HepG2 (cell line): Measurements from ENCODE around the gene AK4. TPM values are rescaled to one million over a fixed set of nuclear protein-coding genes. Genes with fewer than 3 reads are reported as not detected.
A peak's percentile ranks its signal among the peaks of the same experiment; 100 is the strongest.

Experiments
- ATAC-seq: fragments of 200-7000 bp; cut with Tn5 transposase; 3 replicates; pipeline ENCODE4 v1.9.1; 2020; ENCODE audit warnings: mild to moderate bottlenecking, moderate library complexity
- BruUV-seq: library from RNA; stranded (reverse); fragments of 400-500 nt; replicated peaks from 2 replicates; lab custom pipeline; 2021; lab: Mats Ljungman, UMichigan
- CTCF ChIA-PET: fragments of 300-600 bp; formaldehyde crosslinking; extraction: SDS; loops from one replicate; lab custom pipeline; 2021; ENCODE audit warnings: low total read pairs, inconsistent platforms, low intra/inter-chr PET ratio; lab: Yijun Ruan, JAX
- POLR2A ChIA-PET: fragments of 350-600 bp; sonication (Branson Sonifier 250); formaldehyde crosslinking; loops from one replicate; lab custom pipeline; 2020; ENCODE audit warnings: antibody characterized with exemption, inconsistent platforms; lab: Yijun Ruan, JAX
- DNase-seq: peaks from one replicate; pipeline ENCODE4 v3.0.0-alpha.2; 2015; ENCODE audit warnings: low spot score
- FAIRE-seq: peaks from 3 replicates; lab custom pipeline; 2011; peaks lifted over from hg19 to GRCh38; lab: Jason Lieb, UNC
- H2AFZ ChIP-seq: one replicate; pipeline ENCODE4 v1.6.1; 2011; ENCODE audit warnings: low read length, inconsistent platforms
- H3K27ac ChIP-seq: fragments of 300-600 bp; 3 replicates; pipeline ENCODE4 v1.8.0; 2011; ENCODE audit warnings: mixed run types, mild to moderate bottlenecking, mixed read lengths, low read length, inconsistent platforms; ENCODE audit not compliant: insufficient read depth; ENCODE audit errors: extremely low read length
- H3K27me3 ChIP-seq, 2 experiments: fragments of 200-600 bp in 1 of 2; 2 replicates in 1 of 2; 3 replicates in 1 of 2; pipeline versions ENCODE4 v1.6.0 to v1.8.0; 2011; ENCODE audit warnings: low read length in 2 of 2, mild to moderate bottlenecking in 2 of 2, moderate library complexity in 2 of 2, inconsistent platforms in 1 of 2; ENCODE audit not compliant: insufficient read depth in 2 of 2, control insufficient read depth in 1 of 2
- H3K36me3 ChIP-seq, 2 experiments: fragments of 200-600 bp in 1 of 2; replicated peaks in 1 of 2; 2 replicates in 1 of 2; 3 replicates in 1 of 2; pipeline versions ENCODE4 v1.5.1 to v1.8.0; 2011; ENCODE audit warnings: low read length in 2 of 2, inconsistent platforms in 1 of 2; ENCODE audit not compliant: insufficient read depth in 2 of 2, control insufficient read depth in 1 of 2
- H3K4me1 ChIP-seq: 2 replicates; pipeline ENCODE4 v1.5.1; 2012; ENCODE audit warnings: low read length, inconsistent platforms; ENCODE audit not compliant: insufficient read depth
- H3K4me2 ChIP-seq: 2 replicates; pipeline ENCODE4 v1.6.0; 2011; ENCODE audit warnings: low read depth, low read length, inconsistent platforms
- H3K4me3 ChIP-seq, 3 experiments: fragments of 200-600 bp in 1 of 3; sonication (generic), shearing (Covaris generic) in 1 of 3; replicated peaks in 1 of 3; 2 replicates each; pipeline ENCODE4 v1.5.1; 2011 to 2016; ENCODE audit warnings: low read length in 3 of 3, inconsistent platforms in 2 of 3, low read depth in 2 of 3, mild to moderate bottlenecking in 2 of 3, control low read depth in 1 of 3, mixed read lengths in 1 of 3; ENCODE audit not compliant: insufficient read depth in 1 of 3
- H3K79me2 ChIP-seq: one replicate; pipeline ENCODE4 v1.6.1; 2011; ENCODE audit warnings: low read length, inconsistent platforms; ENCODE audit not compliant: insufficient read depth
- H3K9ac ChIP-seq: 2 replicates; pipeline ENCODE4 v1.6.0; 2011; ENCODE audit warnings: mild to moderate bottlenecking, low read depth, low read length, inconsistent platforms; ENCODE audit not compliant: insufficient read depth
- H3K9me3 ChIP-seq: 2 replicates; pipeline ENCODE4 v1.5.1; 2012; ENCODE audit warnings: mild to moderate bottlenecking, low read length
- H4K20me1 ChIP-seq: 2 replicates; pipeline ENCODE4 v1.6.0; 2011; ENCODE audit warnings: inconsistent platforms, mild to moderate bottlenecking, low read length, moderate library complexity; ENCODE audit not compliant: insufficient read depth
- NFE2L2 ChIP-seq: fragments of 150-350 bp; IDR thresholded peaks from 2 replicates; pipeline ENCODE4 v1.6.1; 2014; ENCODE audit warnings: low read length
- PRMT3 ChIP-seq: sonication (generic); formaldehyde crosslinking; IDR thresholded peaks from 2 replicates; pipeline ENCODE4 v1.8.1; 2022; ENCODE audit warnings: low read depth, mild to moderate bottlenecking, moderate library complexity, missing genetic modification reagents, borderline replicate concordance
- RBM22 ChIP-seq: fragments of 200-400 bp; formaldehyde crosslinking; optimal IDR thresholded peaks from 2 replicates; pipeline ENCODE3; 2017; ENCODE audit warnings: mild to moderate bottlenecking, low read length, moderate library complexity
- RFXAP ChIP-seq: sonication (generic); formaldehyde crosslinking; IDR thresholded peaks from 2 replicates; pipeline ENCODE4 v1.4.0; 2020; ENCODE audit warnings: missing genetic modification reagents, borderline replicate concordance
- TMF1 ChIP-seq: sonication (generic); formaldehyde crosslinking; IDR thresholded peaks from 2 replicates; pipeline ENCODE4 v1.8.1; 2022; ENCODE audit warnings: low read depth, missing genetic modification reagents
- ZFP82 ChIP-seq: sonication (generic); formaldehyde crosslinking; IDR thresholded peaks from 2 replicates; pipeline ENCODE4 v1.5.1; 2020; ENCODE audit warnings: mild to moderate bottlenecking, missing genetic modification reagents, borderline replicate concordance
- ZNF205 ChIP-seq: IDR thresholded peaks from 2 replicates; pipeline ENCODE4 v1.6.1; 2018; ENCODE audit warnings: missing biosample characterization, missing genetic modification reagents
- ZNF558 ChIP-seq: sonication (generic); formaldehyde crosslinking; IDR thresholded peaks from 2 replicates; pipeline ENCODE4 v1.9.0; 2022; ENCODE audit warnings: mild to moderate bottlenecking, missing genetic modification reagents, borderline replicate concordance
- ZNF7 ChIP-seq: IDR thresholded peaks from 2 replicates; pipeline ENCODE4 v1.6.1; 2016; ENCODE audit warnings: missing biosample characterization, missing genetic modification reagents
- ZNF773 ChIP-seq: sonication (generic); formaldehyde crosslinking; IDR thresholded peaks from 2 replicates; pipeline ENCODE4 v1.4.0; 2020; ENCODE audit warnings: missing genetic modification reagents, borderline replicate concordance
- ZNF850 ChIP-seq: sonication (generic); formaldehyde crosslinking; conservative IDR thresholded peaks from 2 replicates; pipeline ENCODE4 v1.9.0; 2021; ENCODE audit warnings: mild to moderate bottlenecking, missing genetic modification reagents
- WGBS: methylation state at CpG from one replicate; pipeline ENCODE4 v1.1.6; 2017; ENCODE audit warnings: low lambda C conversion rate; 5-methylcytosine and 5-hydroxymethylcytosine counted together
- in situ Hi-C: cut with HindIII; loops from 2 replicates; pipeline ENCODE4 v1.10.0; 2017; ENCODE audit warnings: low pct_unique_long_range_greater_than_20kb; ENCODE audit not compliant: extremely low pct_ligation_motif_present
- intact Hi-C: fragments of 100-400 bp; cut with micrococcal nuclease; formaldehyde crosslinking; loops from one replicate; pipeline ENCODE4 v1.10.0; 2022; ENCODE audit not compliant: unreplicated experiment
- polyA plus RNA-seq, 8 experiments: library from polyadenylated mRNA; depleted of rRNA in 3 of 8; stranded (reverse) in 7 of 8; unstranded in 1 of 8; fragments of >200 nt; fragmentation: Illumina TruSeq in 4 of 8; extraction: Trizol in 4 of 8; gene quantifications; 2 replicates each; pipeline versions ENCODE4 v1.2.1 to v1.2.3, GENCODE V29; 2011 to 2016; ENCODE audit warnings: low read depth in 4 of 8, missing spikeins in 1 of 8, mixed read lengths in 1 of 8; ENCODE audit not compliant: insufficient read depth in 1 of 8
- total RNA-seq, 5 experiments: library from RNA; depleted of rRNA; stranded (reverse); fragments of >200 nt; fragmentation: Illumina TruSeq; extraction: Trizol; gene quantifications; 2 replicates each; pipeline ENCODE4 v1.2.3, GENCODE V29; 2016; ENCODE audit warnings: low read depth in 1 of 5
- TF ChIP-seq, protein P1 (sequence below): sonication (generic); formaldehyde crosslinking; IDR thresholded peaks from one replicate; pipeline ENCODE4 v1.5.1; 2020; ENCODE audit warnings: mild to moderate bottlenecking, missing genetic modification reagents; ENCODE audit errors: not compliant biosample characterization

The AK4 gene
- total and polyA plus RNA-seq, 2 of the 13 experiments (the other 11 are each of a cell fraction or from before 2014, with no cell fraction given): 110 to 160 TPM

DNA sequence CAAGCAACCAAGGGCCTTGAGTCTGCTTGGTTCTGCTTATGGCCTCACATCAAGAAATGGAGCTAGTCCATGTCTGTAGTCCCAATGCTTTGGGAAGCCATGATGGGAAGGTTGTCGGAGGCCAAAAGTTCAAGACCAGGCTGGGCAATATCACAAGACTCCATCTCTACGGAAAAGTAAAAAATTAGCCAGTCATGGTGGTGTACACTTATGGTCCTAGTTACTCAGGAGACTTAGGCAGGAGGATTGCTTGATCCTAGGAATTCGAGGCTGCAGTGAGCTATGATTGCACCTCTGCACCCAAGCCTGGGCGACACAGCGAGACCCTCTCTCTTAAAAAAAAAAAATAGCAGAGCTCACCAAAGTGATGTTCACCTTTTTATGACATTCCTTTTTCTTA lies 81.2 kb downstream of the AK4 start:
- no TSS peak for BruUV-seq
- H3K4me1 ChIP-seq: peaks cover 23% of the 10 kb centered on the region
- peaks cover 9 to 27% of the 10 kb centered on the region in 2 experiments for H3K36me3 ChIP-seq
- ChIA-PET POLR2A (no interaction called here), CTCF (no interaction called here)
- DNase-seq (no peak), ATAC-seq (no peak), FAIRE-seq (no peak)
- H3K4me2 ChIP-seq: no peak overlapping the region
- no peaks in the 10 kb centered on the region for H4K20me1 ChIP-seq
- H3K27me3 ChIP-seq: no peaks in the 10 kb centered on the region
- H3K9me3 ChIP-seq: no peaks in the 10 kb centered on the region
- no peak overlapping the region for H3K9ac ChIP-seq
- 88% methylated on average over 5 of the region's 5 CpGs for WGBS
- no peaks in the 10 kb centered on the region for H3K79me2 ChIP-seq
- no peak overlapping the region for H3K27ac ChIP-seq
- in situ Hi-C loops: no loop called here
- TF ChIP-seq ZFP82 (CRISPR knock-in tag) (no peak), RBM22 (peak; percentile 0), RFXAP (CRISPR knock-in tag) (no peak), ZNF773 (CRISPR knock-in tag) (no peak), PRMT3 (CRISPR knock-in tag) (no peak), ZNF558 (CRISPR knock-in tag) (no peak), NFE2L2 (peak; percentile 17; the same call in 1 of the 2 replicates), ZNF205 (no peak), ZNF850 (no peak), ZNF7 (CRISPR knock-in tag) (no peak), TMF1 (CRISPR knock-in tag) (no peak)
- TF ChIP-seq, protein P1, sequence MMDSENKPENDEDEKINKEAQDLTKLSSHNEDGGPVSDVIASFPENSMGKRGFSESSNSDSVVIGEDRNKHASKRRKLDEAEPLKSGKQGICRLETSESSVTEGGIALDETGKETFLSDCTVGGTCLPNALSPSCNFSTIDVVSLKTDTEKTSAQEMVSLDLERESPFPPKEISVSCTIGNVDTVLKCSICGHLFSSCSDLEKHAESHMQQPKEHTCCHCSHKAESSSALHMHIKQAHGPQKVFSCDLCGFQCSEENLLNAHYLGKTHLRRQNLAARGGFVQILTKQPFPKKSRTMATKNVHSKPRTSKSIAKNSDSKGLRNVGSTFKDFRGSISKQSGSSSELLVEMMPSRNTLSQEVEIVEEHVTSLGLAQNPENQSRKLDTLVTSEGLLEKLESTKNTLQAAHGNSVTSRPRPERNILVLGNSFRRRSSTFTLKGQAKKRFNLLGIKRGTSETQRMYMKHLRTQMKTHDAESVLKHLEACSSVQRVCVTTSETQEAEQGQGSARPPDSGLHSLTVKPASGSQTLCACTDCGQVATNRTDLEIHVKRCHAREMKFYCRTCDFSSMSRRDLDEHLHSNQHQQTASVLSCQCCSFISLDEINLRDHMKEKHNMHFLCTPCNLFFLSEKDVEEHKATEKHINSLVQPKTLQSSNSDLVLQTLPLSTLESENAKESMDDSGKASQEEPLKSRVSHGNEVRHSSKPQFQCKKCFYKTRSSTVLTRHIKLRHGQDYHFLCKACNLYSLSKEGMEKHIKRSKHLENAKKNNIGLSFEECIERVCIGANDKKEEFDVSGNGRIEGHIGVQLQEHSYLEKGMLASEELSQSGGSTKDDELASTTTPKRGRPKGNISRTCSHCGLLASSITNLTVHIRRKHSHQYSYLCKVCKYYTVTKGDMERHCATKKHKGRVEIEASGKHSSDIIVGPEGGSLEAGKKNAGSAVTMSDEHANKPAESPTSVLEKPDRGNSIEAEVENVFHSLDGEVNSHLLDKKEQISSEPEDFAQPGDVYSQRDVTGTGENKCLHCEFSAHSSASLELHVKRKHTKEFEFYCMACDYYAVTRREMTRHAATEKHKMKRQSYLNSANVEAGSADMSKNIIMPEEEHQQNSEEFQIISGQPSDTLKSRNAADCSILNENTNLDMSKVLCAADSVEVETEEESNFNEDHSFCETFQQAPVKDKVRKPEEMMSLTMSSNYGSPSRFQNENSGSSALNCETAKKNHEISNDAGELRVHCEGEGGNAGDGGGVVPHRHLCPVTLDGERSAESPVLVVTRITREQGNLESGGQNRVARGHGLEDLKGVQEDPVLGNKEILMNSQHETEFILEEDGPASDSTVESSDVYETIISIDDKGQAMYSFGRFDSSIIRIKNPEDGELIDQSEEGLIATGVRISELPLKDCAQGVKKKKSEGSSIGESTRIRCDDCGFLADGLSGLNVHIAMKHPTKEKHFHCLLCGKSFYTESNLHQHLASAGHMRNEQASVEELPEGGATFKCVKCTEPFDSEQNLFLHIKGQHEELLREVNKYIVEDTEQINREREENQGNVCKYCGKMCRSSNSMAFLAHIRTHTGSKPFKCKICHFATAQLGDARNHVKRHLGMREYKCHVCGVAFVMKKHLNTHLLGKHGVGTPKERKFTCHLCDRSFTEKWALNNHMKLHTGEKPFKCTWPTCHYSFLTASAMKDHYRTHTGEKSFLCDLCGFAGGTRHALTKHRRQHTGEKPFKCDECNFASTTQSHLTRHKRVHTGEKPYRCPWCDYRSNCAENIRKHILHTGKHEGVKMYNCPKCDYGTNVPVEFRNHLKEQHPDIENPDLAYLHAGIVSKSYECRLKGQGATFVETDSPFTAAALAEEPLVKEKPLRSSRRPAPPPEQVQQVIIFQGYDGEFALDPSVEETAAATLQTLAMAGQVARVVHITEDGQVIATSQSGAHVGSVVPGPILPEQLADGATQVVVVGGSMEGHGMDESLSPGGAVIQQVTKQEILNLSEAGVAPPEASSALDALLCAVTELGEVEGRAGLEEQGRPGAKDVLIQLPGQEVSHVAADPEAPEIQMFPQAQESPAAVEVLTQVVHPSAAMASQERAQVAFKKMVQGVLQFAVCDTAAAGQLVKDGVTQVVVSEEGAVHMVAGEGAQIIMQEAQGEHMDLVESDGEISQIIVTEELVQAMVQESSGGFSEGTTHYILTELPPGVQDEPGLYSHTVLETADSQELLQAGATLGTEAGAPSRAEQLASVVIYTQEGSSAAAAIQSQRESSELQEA (CRISPR knock-in tag): no peak
- H3K4me3 ChIP-seq: no peak overlapping the region
- no peak overlapping the region for H2AFZ ChIP-seq
- intact Hi-C loops: no loop called here
